Bone marrow (tissue), 2 donors: ENCODE results near the gene FBXO24.

Source experiments
- DNase-seq, 2 donors: peaks; one replicate each; lab custom pipeline; 2025; lab: John Stamatoyannopoulos, UW

FBXO24 gene

DNA sequence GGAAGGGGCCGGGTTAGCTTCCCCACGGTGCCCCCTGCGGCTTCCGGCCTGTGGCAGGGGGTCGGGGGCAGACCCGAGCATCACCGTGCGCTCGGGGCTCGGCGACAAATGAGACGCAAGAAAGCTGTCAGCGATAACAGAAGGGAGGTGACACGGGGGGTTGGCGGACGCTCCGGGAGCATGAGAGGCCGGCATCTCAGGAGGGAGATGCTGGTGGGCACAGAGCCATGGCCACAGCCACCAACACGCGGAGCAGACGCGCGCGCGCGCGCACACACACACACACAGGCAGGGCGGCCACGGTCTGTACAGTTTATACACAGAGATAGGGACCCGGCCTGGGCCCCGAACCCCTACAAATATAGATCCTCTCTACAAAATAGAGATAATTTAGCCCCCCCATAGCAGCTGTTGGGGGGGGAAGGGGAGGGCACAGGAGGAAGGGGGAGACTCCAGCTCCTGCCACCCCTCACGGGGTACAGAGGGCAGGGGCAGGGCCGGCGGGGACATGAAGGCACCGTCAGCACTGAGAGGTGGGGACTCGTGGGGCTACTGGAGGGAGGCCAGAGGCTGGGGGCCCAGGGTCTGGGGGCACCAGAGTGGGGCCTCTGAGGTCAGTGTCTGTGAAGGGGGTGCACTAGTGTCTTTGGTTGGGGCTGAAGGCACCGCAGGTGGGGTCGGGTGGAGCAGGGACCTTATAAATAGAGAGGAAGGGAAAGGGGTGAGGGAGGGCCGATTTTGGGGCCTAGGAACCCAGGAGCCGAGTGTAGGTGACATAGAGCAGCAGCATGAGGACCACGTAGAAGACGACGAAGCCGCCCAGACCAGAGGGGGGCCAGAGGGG is 11.5 kb upstream of the FBXO24 start:
- no peak for DNase-seq

DNA sequence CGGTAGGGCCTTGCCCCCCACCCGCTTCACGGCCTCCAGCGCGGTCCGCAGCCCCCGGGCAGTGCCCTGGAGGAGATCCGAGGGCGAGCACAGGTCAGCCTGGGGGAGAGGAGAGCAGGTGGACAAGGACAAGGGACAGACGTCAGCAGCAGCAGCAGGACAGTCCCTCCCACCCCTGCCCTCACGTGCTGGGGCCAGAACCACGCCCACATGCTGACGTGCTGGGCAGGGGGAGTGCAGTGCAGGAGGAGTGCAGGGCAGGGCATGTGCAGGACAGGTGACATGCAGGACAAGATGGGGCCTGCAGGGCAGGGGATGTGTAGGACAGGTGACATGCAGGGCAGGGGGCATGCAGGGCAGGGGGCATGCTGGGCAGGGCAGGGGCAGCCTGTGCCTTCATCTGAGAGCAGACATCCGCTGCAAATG is 10.9 kb upstream of the FBXO24 start:
- no peak for DNase-seq

DNA sequence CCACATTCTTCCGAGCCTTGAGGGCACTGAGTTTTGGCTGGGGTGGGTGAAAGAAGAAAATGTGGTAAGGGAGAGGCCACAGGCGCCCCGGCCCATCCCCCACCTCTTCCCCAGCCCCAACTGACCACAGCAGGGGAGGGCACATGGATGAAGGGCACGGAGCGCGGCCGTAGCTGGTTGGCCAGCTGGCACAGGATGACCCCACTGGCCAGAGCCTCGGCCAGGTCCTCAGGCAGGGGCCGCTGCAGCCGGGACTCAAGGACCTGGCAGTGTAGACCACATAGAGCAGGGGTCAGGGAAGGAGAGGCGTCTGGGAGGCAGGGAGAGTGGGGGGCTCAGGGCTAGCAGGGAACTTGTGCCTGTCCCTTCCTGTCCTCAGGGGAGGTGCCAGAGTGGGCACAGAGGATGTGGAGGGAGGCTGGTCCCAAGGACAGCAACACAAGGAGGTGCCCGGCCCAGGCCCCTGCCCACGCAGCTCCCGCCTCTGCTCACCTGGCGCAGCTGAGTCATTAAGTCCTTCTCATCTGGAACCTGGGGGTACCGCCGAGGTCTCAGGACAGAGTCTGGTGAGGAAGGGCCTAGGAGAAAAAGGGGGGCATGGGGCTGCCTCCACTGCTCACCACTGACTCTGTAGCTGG is 10.3 kb upstream of the FBXO24 start:
- DNase-seq = no peak

DNA sequence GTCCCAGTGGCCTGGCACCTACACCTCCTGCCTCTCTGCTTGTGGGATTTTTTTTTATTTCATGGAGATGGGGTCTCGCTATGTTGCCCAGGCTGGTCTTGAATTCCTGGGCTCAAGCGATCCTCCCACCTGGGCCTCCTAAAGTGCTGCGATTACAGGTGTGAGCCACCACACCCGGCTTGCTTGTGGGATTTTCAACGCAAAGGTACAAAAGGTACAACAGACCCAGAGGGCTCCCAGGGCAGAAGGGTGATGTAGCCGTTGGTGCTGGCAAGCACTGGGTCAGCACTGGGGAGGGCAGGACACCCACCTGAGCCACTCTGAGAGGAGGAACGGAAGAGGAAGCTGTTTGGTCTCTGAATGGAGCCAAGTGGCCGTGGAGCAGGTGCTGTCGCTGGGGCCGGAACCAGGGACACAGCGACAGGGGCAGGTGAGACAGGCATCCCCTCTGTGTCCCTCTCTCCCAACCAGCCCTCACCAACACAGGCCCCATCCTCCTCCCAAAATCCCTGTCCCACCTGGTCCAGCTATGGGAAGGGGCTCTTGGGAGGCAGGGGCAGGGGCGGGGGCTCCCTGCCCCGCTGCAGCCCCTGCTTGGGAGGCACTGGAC is 9.6 kb upstream of the FBXO24 start:
- DNase-seq = no peak

DNA sequence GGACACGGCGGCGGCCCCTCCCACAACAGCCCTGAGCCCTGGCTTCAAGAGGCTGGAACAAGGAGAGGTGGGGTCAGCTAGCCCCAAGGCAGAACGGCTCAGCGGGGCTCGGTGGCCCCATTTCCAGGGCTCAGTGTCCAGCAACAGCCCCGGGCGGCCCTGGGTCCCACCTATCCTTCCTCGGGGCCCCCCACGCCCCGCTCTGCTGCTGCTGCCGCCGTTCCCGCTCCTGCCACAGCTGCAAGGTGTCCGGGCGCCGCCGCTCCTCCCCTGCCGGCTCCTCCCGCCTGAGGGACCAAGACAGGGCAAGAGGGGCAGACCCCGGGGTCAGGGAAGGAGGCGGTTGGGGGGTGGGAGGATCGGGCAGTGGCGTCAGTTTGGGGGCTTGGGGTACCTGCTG is 9.0 kb upstream of the FBXO24 start:
- no peak for DNase-seq

DNA sequence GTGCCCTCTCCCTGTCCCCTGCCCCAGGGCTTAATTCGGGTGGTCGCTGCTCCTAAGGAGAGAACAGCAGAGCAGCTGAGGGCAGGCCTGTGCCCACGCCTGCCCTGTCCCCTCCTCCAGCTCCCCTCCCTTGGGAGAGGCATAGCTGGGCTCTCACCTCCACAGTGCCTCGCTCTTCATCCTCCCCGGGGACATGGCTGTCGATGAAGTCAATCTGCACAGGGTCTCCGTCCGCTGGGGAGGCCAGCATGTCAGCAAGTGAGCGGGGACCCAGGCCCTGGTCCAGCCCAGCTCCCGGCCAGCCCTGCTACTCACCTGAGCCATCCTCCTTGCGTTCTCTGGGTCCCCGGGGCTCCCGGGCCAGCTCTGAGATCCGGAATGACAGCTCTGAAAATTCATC is 8.6 kb upstream of the FBXO24 start:
- no peak for DNase-seq

DNA sequence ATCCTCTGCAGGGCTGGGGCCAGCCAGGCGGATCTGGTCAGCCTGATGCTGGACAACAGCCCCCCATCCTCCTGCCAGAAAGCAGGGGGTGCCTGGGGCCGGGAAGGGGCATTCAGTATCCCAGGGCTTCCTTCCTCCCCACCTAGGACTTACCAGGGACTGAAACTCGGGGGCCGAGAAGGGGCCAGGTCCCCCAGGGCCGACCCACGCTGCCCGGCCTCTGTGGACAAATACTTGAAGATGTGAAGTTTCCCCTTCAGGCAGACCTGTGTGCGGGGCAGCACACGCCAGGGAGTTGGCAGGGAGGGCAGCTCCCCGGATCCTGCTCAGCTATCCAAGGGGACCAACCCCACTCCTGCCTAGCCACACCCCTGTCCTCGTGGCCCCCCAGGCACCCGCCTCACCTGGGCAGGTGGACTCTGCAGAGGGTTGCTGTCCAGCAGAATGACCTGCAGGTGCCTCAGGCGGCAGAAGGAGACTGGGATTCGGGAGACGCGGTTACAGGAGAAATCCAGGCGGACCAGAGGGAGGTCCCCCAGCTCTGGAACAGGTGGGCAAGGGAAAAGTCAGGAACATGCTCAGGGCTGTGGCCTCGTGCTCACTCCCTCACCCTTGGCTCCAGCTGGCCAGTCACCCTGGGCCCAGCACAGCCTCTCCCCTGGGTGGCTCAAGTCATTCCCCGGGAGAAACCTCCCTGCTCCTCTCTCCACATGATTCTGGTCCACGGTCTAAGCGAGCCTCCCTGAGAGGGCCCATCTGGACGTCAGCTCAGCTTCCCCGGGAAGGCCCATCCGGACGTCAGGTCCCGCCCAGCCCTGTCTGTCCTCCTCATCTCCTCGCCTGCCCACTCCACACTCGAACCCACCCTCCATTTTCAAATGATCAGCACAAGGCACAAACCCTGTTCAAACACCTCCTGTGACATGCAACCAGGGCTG is 7.6 kb upstream of the FBXO24 start:
- no peak for DNase-seq

DNA sequence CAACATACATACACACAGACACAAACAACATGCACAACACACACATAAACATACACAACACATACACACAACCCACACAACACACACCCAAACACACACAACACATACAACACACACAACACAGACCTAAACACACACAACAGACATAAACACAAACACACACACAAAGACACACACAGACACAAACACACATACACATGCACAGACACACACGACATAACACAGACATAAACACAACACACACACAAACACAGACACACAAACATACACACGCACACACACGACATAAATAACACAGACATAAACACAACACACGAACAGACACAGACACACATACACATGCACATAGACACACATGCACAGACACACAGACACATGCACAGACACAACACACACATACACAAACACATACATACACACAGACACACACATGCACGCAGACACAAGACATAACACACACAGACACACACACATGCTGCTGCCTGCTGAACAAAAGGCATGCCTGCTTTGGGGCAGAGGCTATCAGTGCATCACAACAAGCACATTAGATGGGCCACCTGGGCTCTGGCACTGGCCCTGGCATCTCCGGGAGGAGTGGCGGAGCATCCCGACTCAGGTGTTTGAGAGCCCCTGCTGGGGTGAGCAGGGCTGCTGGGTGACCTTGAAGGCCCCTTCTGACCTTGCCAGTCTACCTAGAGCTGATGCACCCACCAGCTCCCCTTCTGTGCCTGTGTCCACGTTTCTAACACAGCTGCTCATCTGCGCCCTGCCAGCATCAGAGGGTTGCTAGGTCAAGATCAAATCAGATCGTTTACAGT is 5.5 kb upstream of the FBXO24 start:
- no peak for DNase-seq

DNA sequence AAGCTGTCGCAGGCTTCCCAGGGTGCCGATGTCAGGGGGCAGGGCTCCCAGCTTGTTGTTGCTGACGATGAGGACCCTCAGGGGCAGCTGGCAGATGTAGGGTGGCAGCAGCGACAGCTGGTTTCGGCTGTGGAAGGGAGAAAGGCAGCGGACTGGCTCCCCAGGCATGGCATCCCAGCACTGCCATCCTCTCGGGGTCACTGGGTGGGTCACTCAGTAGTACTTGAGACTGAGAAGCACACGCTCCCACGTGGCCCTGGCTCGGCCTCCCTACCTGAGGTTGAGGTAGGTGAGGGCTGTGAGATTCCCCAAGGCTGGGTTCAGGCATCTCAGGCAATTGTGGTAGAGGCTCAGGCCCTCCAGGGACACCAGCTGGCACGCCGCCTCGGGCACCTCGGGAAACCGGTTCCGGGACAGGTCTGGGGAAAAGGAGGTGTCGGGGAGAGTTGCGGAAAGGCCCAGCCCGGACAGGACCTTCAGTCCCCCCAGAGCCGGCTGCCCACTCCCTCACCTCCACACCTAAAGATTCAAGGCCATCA is 4.0 kb upstream of the FBXO24 start:
- no peak for DNase-seq

DNA sequence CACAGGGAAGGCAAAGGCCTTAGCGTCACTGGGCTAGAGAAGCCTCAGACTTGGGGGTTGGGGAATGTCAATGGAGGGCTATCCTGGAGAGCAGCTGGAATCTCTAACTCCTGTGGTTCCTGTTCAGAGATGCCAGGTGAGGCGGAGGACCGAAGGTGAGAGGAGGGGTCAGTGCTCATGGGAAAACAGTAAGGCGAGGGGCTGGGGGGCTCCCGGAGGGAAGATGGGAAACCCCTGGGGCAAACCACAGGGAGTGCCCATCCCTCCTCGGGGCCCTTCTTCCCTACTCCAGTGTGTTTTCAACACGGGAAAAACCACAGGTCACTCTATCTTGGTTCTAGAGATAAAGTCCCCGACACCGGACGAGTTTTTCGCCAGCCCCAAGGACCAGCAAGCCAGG is 3.5 kb upstream of the FBXO24 start:
- DNase-seq = no peak

DNA sequence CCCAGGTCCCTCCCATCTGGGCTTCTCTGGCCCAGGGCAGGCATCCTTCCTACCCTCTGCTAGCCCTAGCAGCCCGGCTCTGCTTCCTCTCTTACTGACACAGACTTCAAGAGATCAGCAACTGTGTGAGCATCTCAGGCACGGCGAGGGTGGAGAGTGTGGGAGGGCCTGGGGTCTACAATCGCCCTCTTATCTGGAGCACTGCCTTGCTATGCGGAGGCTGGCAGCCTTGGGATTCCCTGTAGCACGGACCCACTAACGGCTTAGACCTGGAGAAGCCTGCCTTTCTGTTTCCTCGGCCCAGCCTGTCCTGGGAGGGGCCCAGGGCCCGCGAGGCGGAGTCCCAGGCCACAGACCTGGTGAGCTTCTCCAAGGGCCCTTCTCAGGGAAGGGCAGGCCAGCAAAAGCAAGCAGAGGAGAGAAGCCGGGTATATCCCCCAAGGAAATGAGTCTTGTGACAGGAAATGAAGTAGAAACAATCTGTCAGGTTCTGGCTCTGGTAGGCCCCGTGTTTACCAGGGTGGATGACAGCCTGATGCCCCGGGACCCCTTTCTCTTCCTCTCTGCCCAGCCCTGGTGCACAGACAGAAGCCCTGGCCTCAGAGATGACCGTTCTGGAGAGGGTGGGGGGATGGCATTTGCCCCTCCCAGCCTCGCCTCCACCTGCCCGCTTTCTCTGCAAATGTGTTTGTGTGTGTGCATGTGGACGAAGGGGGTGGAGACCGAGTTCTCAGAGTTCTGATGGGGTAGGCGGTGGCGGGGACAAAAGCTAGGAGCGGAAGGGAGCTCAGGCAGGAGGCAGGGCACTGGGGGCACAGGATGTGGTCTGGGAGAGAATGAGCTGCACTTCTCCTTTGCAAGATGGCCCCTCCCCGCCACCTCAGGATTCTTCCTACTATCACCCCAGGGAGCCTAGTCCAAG is 2.7 kb upstream of the FBXO24 start:
- peak in 1 of 2 donors; percentile 90 for DNase-seq

DNA sequence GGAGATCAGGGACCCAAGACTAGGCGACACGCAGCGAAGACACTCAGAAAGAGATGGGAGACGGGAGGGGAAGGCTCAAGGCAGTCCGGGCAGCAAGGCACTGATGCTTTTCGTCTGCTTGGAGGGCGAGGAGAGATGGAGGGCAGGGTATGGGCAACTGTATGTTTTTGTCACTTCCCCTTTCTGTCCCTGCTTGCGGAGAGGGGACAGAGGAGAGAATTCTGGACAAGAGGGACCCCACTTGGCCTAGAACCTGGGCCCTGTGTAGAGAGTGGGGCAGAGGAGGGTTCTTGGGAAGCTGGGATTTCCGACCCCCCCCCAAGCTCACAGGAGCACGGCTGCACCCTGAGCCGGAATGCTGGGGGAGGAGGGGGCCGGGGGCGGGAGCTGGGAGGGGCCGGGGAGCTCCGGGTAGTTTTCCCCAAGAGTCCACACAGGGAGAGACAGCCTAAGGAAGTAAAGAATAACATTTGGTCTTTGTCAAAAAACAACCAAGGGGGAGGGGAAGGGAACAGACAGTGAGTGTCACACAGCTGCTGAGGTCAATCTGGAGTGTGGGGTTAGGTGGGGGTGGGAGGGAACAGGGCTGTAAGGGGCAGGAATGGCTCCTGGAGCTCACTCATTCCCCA is 2.0 kb upstream of the FBXO24 start:
- peak in 1 of 2 donors; percentile 48 for DNase-seq

DNA sequence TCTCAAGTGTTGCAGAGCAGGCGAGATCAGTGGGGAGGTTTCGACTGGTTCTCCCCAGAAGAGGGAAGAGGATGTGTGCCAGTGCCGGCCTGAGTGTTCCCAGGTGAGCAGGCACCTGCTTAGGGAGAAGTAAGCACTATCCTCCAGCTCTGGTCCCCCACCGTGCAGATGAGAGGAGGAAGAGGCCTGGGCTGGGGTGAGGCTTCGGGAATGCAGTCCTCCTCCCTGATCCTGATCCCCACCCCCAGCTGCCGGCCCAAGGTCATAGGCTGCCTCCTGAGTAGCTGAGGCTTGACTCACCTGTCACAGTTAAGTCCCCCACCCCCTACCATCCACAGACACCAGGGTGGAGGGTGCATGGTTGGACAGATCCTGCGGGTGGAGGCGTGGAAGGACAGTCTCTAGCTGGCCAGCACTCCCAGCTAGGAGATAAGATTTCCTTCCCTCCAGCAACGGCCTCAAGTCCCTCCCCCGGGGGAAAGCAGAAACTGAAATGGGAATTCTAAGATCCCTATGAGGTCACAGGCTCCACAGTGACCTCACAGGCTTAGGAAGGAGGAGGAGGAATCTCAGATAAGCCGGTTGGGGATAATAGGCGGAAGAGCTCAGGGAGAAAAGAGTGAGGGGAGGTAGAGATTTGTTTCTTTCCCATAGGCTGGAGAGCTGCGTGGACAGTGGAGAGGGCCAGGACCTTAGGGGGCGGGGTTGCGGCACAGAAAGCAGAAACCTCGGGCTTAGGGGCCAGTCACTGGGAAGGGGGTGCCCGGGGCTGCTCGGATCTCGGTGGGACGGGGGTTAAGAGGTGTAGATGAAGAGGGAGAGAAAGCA is 1.2 kb upstream of the FBXO24 start:
- DNase-seq = no peak

DNA sequence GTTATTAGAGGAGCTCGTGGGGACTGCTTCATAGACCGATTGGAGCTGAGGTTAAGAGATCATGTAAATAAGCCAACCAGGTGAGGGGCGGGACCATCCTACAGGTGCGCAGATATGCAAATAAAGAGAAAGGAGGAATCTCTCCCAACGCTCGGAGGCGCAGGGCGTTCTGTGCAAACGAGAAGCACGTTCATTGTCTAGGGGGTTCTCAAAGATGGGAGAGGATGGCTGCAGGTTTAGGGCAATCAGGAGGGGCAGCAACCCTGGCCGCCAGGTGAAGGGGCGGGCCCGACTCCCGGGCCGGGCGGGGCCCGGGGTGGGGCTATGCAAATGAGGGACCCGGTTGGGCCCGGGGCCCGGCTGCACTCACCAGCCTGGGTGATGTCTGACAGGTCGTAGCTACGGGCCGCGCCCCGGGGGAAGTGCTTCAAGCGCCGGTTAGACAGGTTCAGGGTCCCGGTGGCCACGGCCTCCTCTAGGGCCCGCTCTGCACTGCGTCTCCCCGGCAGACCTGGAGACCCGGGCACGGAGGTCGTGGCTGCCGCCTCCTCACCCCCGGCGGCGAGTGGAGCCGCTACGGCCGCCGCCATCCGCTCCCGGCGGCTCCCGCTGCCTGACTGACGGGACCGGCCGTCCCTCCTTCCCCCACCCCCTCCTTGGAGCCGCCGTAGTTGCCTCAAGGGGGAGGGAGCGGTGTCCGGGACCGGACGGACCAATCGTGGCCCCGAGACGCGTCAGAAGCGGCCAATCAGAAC is 440 bp upstream of the FBXO24 start, which contains the start of gene LRCH4:
LRCH4 (minus strand) TSS at position 619 of the 755 bp plus-strand sequence; CDS start at position 590, 29 bp downstream.
- DNase-seq = peak in 1 of 2 donors; percentile 82

DNA sequence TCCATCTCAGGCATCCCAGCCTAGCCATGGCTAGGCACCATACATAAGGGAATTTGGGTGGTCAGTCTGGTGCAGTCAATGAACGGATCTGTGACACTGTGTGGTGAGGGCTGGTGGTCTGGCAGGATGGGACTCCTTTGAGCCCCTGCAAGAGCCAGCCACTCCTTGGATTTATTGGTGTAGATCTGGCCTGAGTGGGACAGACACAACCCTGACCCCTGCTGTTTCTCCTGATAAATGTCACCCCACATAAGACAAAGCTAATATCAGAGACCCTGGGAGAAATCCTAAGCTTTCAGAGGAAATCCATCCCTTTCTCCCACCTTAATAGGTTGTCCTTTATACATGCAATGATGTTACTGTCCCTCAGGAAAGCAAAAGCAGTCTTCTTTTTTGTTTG is 2.3 kb downstream of the FBXO24 start:
- peak in 1 of 2 donors; percentile 38 for DNase-seq

DNA sequence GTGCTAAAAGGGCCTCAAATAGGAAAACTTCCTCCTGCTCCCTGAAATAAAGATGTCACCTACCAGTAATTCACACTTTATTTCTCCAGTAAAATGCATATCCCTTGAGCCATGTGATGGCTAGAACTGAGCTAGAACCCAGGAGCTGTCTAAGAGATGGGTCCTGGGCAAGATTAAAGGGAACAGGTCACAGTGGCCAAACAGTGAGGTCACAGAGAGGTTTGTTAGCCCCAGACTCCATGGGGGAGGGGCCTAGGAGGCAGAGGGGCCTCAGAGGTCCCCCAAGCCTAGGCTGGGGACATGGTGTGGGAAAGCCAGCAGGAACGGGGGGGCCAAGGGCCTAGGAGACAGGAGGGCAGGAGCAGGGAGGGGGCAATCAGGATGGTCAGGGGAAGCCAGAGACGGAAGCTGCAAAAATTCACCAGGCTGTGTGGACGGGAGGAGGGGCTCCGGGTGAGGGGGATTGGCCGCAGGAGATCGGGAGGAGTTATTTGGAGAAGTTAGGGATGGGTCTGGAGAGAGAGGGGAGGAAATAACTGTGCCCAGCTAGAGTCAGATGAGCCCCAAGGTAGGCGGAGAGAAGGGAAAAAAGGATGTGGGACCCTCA is 3.3 kb downstream of the FBXO24 start:
- no peak for DNase-seq
